ENCODE measurements around the gene IL10RB. TPM values are rescaled to one million over a fixed set of nuclear protein-coding genes. Genes with fewer than 3 reads are reported as not detected.

The IL10RB gene
- total and polyA plus RNA-seq, 10 of the 15 experiments (the other 5 are each of a cell fraction or from before 2014, with no cell fraction given), result 15.0 to 55.1 (median 34.9) TPM

DNA sequence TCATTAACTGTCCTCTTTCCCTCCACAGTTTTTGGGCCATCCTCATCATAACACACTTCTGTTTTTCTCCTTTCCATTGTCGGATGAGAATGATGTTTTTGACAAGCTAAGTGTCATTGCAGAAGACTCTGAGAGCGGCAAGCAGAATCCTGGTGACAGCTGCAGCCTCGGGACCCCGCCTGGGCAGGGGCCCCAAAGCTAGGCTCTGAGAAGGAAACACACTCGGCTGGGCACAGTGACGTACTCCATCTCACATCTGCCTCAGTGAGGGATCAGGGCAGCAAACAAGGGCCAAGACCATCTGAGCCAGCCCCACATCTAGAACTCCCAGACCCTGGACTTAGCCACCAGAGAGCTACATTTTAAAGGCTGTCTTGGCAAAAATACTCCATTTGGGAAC, 30.0 kb downstream of the IL10RB start:
- Histone ChIP-seq H3K4me3 (no peak overlapping the region), H3K79me2 (ENCODE audit: control insufficient read depth, insufficient read depth, low read length) (no peaks in the 10 kb centered on the region), H3K4me1 (ENCODE audit: control insufficient read depth, insufficient read depth, low read length) (peaks cover 32% of the 10 kb centered on the region), H3K27ac (ENCODE audit: control insufficient read depth, insufficient read depth) (peak overlapping the region; percentile 69), H3K9ac (ENCODE audit: control insufficient read depth, insufficient read depth, low read length) (no peak overlapping the region), H4K20me1 (ENCODE audit: control insufficient read depth, insufficient read depth) (no peaks in the 10 kb centered on the region), H3K27me3 (replicated peaks in 1 of 2; ENCODE audit: control insufficient read depth in 2 of 2, insufficient read depth in 2 of 2, low read length in 1 of 2) (no peaks in the 10 kb centered on the region), H2AFZ (ENCODE audit: control insufficient read depth, low read depth, low read length) (no peak overlapping the region), H3K9me3 (replicated peaks; ENCODE audit: control insufficient read depth, insufficient read depth, low read length) (no peaks in the 10 kb centered on the region), H3K36me3 (ENCODE audit: control insufficient read depth in 2 of 2, insufficient read depth in 2 of 2, low read length in 1 of 2) (peaks cover 2 to 12% of the 10 kb centered on the region in 2 experiments; a peak in 3 of 4 replicates), H3K4me2 (ENCODE audit: control insufficient read depth, insufficient read depth) (no peak overlapping the region)
- FAIRE-seq, result peak; percentile 66
- no TSS peak for BruUV-seq (replicated peaks)
- no peak for DNase-seq (ENCODE audit: low read depth, low spot score)
- ChIA-PET POLR2A (interaction anchor here (0.7 kb wide), 1 partner anchor 10 kb away, joined by 3 read pairs; no protein-coding TSS in a partner anchor), SMC1A (ENCODE audit: uncharacterized antibody, unreplicated experiment) (interaction anchor here (2.4 kb wide), 1 partner anchor 12 kb away, joined by 7 read pairs; no protein-coding TSS in a partner anchor), CTCF (interaction anchor here (1.2 to 1.7 kb wide), 2 partner anchors 65 to 98 kb away, joined by 3 read pairs; no protein-coding TSS in a partner anchor), RAD21 (ENCODE audit: unreplicated experiment) (no interaction called here)
- in situ Hi-C loops (cut with MboI) (no loop called here), intact Hi-C loops (cut with micrococcal nuclease; ENCODE audit: unreplicated experiment) (no loop called here)
- TF ChIP-seq RUNX3 (IDR thresholded peaks at IDR 0.05; ENCODE audit: low read length) (no peak), ETV6 (conservative IDR thresholded peaks at IDR 0.05 in 1 of 2, IDR thresholded peaks at IDR 0.05 in 1 of 2; ENCODE audit: borderline replicate concordance in 1 of 2, low read depth in 1 of 2) (peak in 1 of 2 experiments; percentile 62; a peak in 1 of 4 replicates), ZBTB40 (IDR thresholded peaks at IDR 0.05; ENCODE audit: borderline replicate concordance) (no peak), RCOR1 (conservative IDR thresholded peaks at IDR 0.05; ENCODE audit: low read depth, low read length) (no peak), POLR2AphosphoS2 (IDR thresholded peaks at IDR 0.05; ENCODE audit: low read depth, low read length) (no peak), EED (IDR thresholded peaks at IDR 0.05; ENCODE audit: low read depth) (peak; percentile 29; the same call in 1 of the 2 replicates), CUX1 (IDR thresholded peaks at IDR 0.05; ENCODE audit: insufficient replicate concordance, low read depth, low read length) (no peak), TCF3 (IDR thresholded peaks at IDR 0.05; ENCODE audit: borderline replicate concordance, insufficient read depth, low read depth, low read length) (peak; percentile 53; the same call in 1 of the 2 replicates), PAX5 (IDR thresholded peaks at IDR 0.05; ENCODE audit: borderline replicate concordance, low read depth, low read length) (peak; percentile 72; the same call in 1 of the 2 replicates)
- WGBS (ENCODE audit: insufficient coverage, insufficient replicate concordance, low lambda C conversion rate, missing lambda C conversion rate), result 7% methylated on average over 6 of the region's 6 CpGs
- peak; percentile 17; the same call in 2 of the 3 replicates for ATAC-seq
